K562 (cell line): Measurements from ENCODE around the gene GPRC5A. TPM values are rescaled to one million over a fixed set of nuclear protein-coding genes. Genes with fewer than 3 reads are reported as not detected.
A peak's percentile ranks its signal among the peaks of the same experiment; 100 is the strongest.

Experiments
- ATAC-seq: fragments of 200-7000 bp; cut with Tn5 transposase; 3 replicates; pipeline ENCODE4 v1.9.1; 2020; ENCODE audit warnings: moderate library complexity
- BruUV-seq: library from RNA; stranded (reverse); fragments of 400-500 nt; replicated peaks from 2 replicates; lab custom pipeline; 2021; lab: Mats Ljungman, UMichigan
- CTCF ChIA-PET: fragments of 300-600 bp; formaldehyde crosslinking; extraction: SDS; loops from one replicate; lab custom pipeline; 2021; ENCODE audit warnings: low intra/inter-chr PET ratio; lab: Yijun Ruan, JAX
- POLR2A ChIA-PET: fragments of 300-600, 350-650 bp; sonication (Branson Sonifier 250); formaldehyde crosslinking; extraction: SDS; loops from one replicate; lab custom pipeline; 2021; ENCODE audit warnings: antibody characterized with exemption, inconsistent platforms; lab: Yijun Ruan, JAX
- DNase-seq, 4 experiments: peaks; one replicate each; pipeline versions ENCODE4 v3.0.0 to v3.0.0-alpha.2; 2011 to 2018; ENCODE audit warnings: low spot score in 3 of 4, mixed read lengths in 3 of 4; ENCODE audit errors: extremely low read depth in 1 of 4
- FAIRE-seq: peaks from 2 replicates; lab custom pipeline; 2011; peaks lifted over from hg19 to GRCh38; lab: Jason Lieb, UNC
- H2AFZ ChIP-seq: 2 replicates; pipeline ENCODE4 v1.6.0; 2011; ENCODE audit warnings: low read depth, low read length, control low read depth, inconsistent platforms
- H3K27ac ChIP-seq: fragments of 200-600 bp; 3 replicates; pipeline ENCODE4 v1.8.0; 2011; ENCODE audit warnings: low read depth, mild to moderate bottlenecking, control low read depth, inconsistent platforms, low read length, moderate library complexity, mixed read lengths; ENCODE audit errors: extremely low read depth
- H3K27me3 ChIP-seq, 2 experiments: fragments of 300-600 bp in 1 of 2; 2 replicates in 1 of 2; 3 replicates in 1 of 2; pipeline versions ENCODE4 v1.6.0 to v1.8.0; 2011; ENCODE audit warnings: inconsistent platforms in 2 of 2, low read length in 2 of 2, mild to moderate bottlenecking in 1 of 2, mixed read lengths in 1 of 2, moderate library complexity in 1 of 2; ENCODE audit not compliant: control insufficient read depth in 2 of 2, insufficient read depth in 2 of 2
- H3K36me3 ChIP-seq: fragments of 300-600 bp; 3 replicates; pipeline ENCODE4 v1.8.0; 2011; ENCODE audit warnings: mild to moderate bottlenecking, low read length, inconsistent platforms; ENCODE audit not compliant: control insufficient read depth, insufficient read depth
- H3K4me1 ChIP-seq, 2 experiments: fragments of 200-600 bp in 1 of 2; replicated peaks in 1 of 2; 2 replicates in 1 of 2; 3 replicates in 1 of 2; pipeline versions ENCODE4 v1.5.1 to v1.8.0; 2011; ENCODE audit warnings: inconsistent platforms in 2 of 2, low read length in 2 of 2, mild to moderate bottlenecking in 1 of 2, mixed read lengths in 1 of 2, moderate library complexity in 1 of 2; ENCODE audit not compliant: control insufficient read depth in 2 of 2, insufficient read depth in 2 of 2
- H3K4me2 ChIP-seq: 2 replicates; pipeline ENCODE4 v1.6.1; 2011; ENCODE audit warnings: low read length, control low read depth, inconsistent platforms, mixed read lengths; ENCODE audit not compliant: insufficient read depth
- H3K4me3 ChIP-seq: fragments of 200-600 bp; sonication (generic), shearing (Covaris generic); 2 replicates; pipeline ENCODE4 v1.5.1; 2016; ENCODE audit warnings: control low read depth, inconsistent platforms
- H3K79me2 ChIP-seq: fragments of 200-600 bp; 3 replicates; pipeline ENCODE4 v1.8.0; 2011; ENCODE audit warnings: low read length, inconsistent platforms; ENCODE audit not compliant: control insufficient read depth, insufficient read depth
- H3K9ac ChIP-seq, 2 experiments: 2 replicates each; pipeline versions ENCODE4 v1.6.0 to v1.6.1; 2011; ENCODE audit warnings: low read depth in 2 of 2, low read length in 2 of 2, control low read depth in 1 of 2, inconsistent platforms in 1 of 2, mild to moderate bottlenecking in 1 of 2, mixed read lengths in 1 of 2; ENCODE audit not compliant: insufficient read depth in 1 of 2
- H3K9me1 ChIP-seq: one replicate; pipeline ENCODE4 v1.6.0; 2011; ENCODE audit warnings: inconsistent platforms, mild to moderate bottlenecking, low read length, moderate library complexity; ENCODE audit not compliant: control insufficient read depth, insufficient read depth
- H3K9me3 ChIP-seq: replicated peaks from 2 replicates; pipeline ENCODE4 v1.5.1; 2011; ENCODE audit warnings: low read depth, low read length, inconsistent platforms; ENCODE audit not compliant: control insufficient read depth, insufficient read depth
- H4K20me1 ChIP-seq: replicated peaks from 2 replicates; pipeline ENCODE4 v1.6.1; 2011; ENCODE audit warnings: low read length, inconsistent platforms, mixed read lengths; ENCODE audit not compliant: control insufficient read depth, insufficient read depth
- ZBTB33 ChIP-seq: sonication (generic); formaldehyde crosslinking; IDR thresholded peaks from 2 replicates; pipeline ENCODE4 v1.8.1; 2023; ENCODE audit warnings: mild to moderate bottlenecking, missing genetic modification reagents
- ZNF512 ChIP-seq: IDR thresholded peaks from 2 replicates; pipeline ENCODE4 v1.6.1; 2016; ENCODE audit warnings: missing genetic modification characterization, missing compliant biosample characterization
- WGBS: fragments of 100-300 bp; shearing (Covaris generic); methylation state at CpG from one replicate; pipeline ENCODE4 v1.1.6; 2016; ENCODE audit warnings: low coverage, mixed read lengths; ENCODE audit not compliant: insufficient coverage; ENCODE audit errors: missing lambda C conversion rate; 5-methylcytosine and 5-hydroxymethylcytosine counted together
- in situ Hi-C: fragments of 300-500 bp; cut with MboI; formaldehyde crosslinking; loops from 4 replicates; pipeline ENCODE4 v1.15.0; 2018; ENCODE audit warnings: inconsistent platforms, mixed read lengths
- intact Hi-C: fragments of 100-400 bp; cut with micrococcal nuclease; formaldehyde crosslinking; loops from 2 replicates; pipeline ENCODE4 v1.14.2; 2022
- polyA plus RNA-seq, 8 experiments: library from polyadenylated mRNA; depleted of rRNA in 4 of 8; stranded (reverse) in 5 of 8; unstranded in 3 of 8; fragments of >200 nt; fragmentation: Nextera tagmentation in 2 of 8; fragmentation: Illumina TruSeq in 1 of 8; extraction: Ambion mirVana in 2 of 8; extraction: Trizol in 1 of 8; gene quantifications; 2 replicates each; pipeline versions ENCODE4 v1.2.1 to v1.2.3, GENCODE V29; 2011 to 2014; ENCODE audit warnings: inconsistent platforms in 1 of 8, missing spikeins in 1 of 8
- total RNA-seq, 7 experiments: library from RNA; depleted of rRNA in 6 of 7; stranded (reverse); fragments of >200 nt in 6 of 7; fragmentation: Illumina TruSeq in 2 of 7; extraction: Trizol in 2 of 7; gene quantifications; 2 replicates each; pipeline versions ENCODE4 v1.2.1 to v1.2.3, GENCODE V29; 2011 to 2021; ENCODE audit warnings: low replicate concordance in 1 of 7

The GPRC5A gene
- total and polyA plus RNA-seq, 9 of the 15 experiments (the other 6 are each of a cell fraction or from before 2014, with no cell fraction given): 0.01 to 0.64 (median 0.08) TPM; not detected in 6

- H3K4me3 ChIP-seq: no peak overlapping the region
- DNase-seq: no peak
- no peak for TF ChIP-seq ZNF512 (tag)
- TF ChIP-seq ZBTB33 (CRISPR knock-in tag): 0 out of 2 replicates have a peak, but pooled peaks have one; percentile 30
- TF ChIP-seq, all 486 proteins: peak for 1
- ChIA-PET CTCF (interaction anchor here (0.6 kb wide), 1 partner anchor 29 kb away, joined by 5 read pairs; no protein-coding TSS in a partner anchor), POLR2A (interaction anchor here (0.6 to 0.7 kb wide), 2 partner anchors 12 to 131 kb away, joined by 3 read pairs; no protein-coding TSS in a partner anchor)
- peak overlapping the region; percentile 76 for H3K4me2 ChIP-seq
- peak overlapping the region; percentile 94 for H2AFZ ChIP-seq
- H3K9ac ChIP-seq: peak overlapping the region in 1 of 2 experiments; percentile 37; a peak in 1 of 4 replicates
- H3K36me3 ChIP-seq: peaks cover 12% of the 10 kb centered on the region; the same call in 1 of the 3 replicates
- H3K27me3 ChIP-seq: no peaks in the 10 kb centered on the region
- no peak; the same call in 2 of the 3 replicates for ATAC-seq
- in situ Hi-C loops (no loop called here), intact Hi-C loops (no loop called here)
- peak; percentile 6 for FAIRE-seq
- no peaks in the 10 kb centered on the region for H4K20me1 ChIP-seq
- peaks cover 0 to 6% of the 10 kb centered on the region in 2 experiments; a peak in 3 of 5 replicates for H3K4me1 ChIP-seq
- 87% methylated on average over 15 of the region's 18 CpGs for WGBS
- H3K79me2 ChIP-seq: peaks cover 10% of the 10 kb centered on the region
- peak overlapping the region; percentile 74 for H3K27ac ChIP-seq
- H3K9me1 ChIP-seq: no peaks in the 10 kb centered on the region
- BruUV-seq: no TSS peak
- no peaks in the 10 kb centered on the region; the same call in 1 of the 2 replicates for H3K9me3 ChIP-seq
Observed at GRCh38 chr12:12926571-12927071, 35.3 kb downstream of the GPRC5A start.
